Right lobe of liver (tissue), 4 donors: Measurements from ENCODE around the gene ASB2.

ENCODE experiments used
- POLR2A ChIP-seq: fragments of 450-650 bp; IDR thresholded peaks from one replicate; pipeline ENCODE4 v1.6.1; 2017; ENCODE audit warnings: antibody characterized with exemption, mild to moderate bottlenecking
- TF ChIP-seq, protein P1 (sequence below), 4 donors: fragments of 200-600 bp in 3 of 4; fragments of 450-650 bp in 1 of 4; IDR thresholded peaks; one replicate each; pipeline versions ENCODE4 v1.5.1 to v1.8.0; 2016 to 2022; ENCODE audit warnings: antibody characterized with exemption in 4 of 4, mild to moderate bottlenecking in 2 of 4
- donor health status: DM: no; HTN: no; CAD: no.
- donor health status: DM: no; HTN: no; CAD: no.
- donor health status: DM: no; HTN: yes; CAD: no.

DNA sequence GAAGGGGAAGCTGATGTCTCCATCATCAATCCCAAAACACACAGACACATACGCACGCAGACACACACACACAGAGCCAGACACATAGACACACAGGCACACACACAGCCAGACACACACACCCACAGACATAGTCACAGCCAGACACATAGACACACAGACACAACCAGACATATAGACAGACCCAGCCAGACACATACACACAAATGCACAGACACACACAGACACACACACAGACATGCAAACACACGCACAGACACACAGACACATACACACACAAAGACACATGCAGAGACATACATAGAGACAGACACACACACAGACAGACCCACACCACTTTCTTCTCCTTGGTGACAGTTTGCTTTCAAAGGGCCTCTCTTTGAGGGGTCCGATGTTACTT, 27.0 kb upstream of the ASB2 start:
- no peak for TF ChIP-seq POLR2A
- TF ChIP-seq, protein P1, sequence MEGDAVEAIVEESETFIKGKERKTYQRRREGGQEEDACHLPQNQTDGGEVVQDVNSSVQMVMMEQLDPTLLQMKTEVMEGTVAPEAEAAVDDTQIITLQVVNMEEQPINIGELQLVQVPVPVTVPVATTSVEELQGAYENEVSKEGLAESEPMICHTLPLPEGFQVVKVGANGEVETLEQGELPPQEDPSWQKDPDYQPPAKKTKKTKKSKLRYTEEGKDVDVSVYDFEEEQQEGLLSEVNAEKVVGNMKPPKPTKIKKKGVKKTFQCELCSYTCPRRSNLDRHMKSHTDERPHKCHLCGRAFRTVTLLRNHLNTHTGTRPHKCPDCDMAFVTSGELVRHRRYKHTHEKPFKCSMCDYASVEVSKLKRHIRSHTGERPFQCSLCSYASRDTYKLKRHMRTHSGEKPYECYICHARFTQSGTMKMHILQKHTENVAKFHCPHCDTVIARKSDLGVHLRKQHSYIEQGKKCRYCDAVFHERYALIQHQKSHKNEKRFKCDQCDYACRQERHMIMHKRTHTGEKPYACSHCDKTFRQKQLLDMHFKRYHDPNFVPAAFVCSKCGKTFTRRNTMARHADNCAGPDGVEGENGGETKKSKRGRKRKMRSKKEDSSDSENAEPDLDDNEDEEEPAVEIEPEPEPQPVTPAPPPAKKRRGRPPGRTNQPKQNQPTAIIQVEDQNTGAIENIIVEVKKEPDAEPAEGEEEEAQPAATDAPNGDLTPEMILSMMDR (IDR thresholded peaks at IDR 0.05): no peak
